GM21723 (cell line): Measurements from ENCODE around the gene TBC1D8B.

Source experiments
- ATAC-seq: cut with Tn5 transposase; IDR thresholded peaks from one replicate; pipeline ENCODE4 v1.9.1; 2021; ENCODE audit warnings: mild to moderate bottlenecking, moderate library complexity; ENCODE audit not compliant: unreplicated experiment

Gene TBC1D8B

GRCh38 chrX:106897259-106897658 lies 94.8 kb downstream of the TBC1D8B start:
- no peak for ATAC-seq

GRCh38 chrX:106898462-106898861 lies 96.0 kb downstream of the TBC1D8B start:
- ATAC-seq = peak; percentile 72

- no peak for ATAC-seq
Measured at GRCh38 chrX:106899276-106899675, 96.8 kb downstream of the TBC1D8B start.

GRCh38 chrX:106899841-106900240 lies 97.4 kb downstream of the TBC1D8B start:
- ATAC-seq = no peak

GRCh38 chrX:106901341-106901740 lies 98.9 kb downstream of the TBC1D8B start:
- ATAC-seq = no peak

- no peak for ATAC-seq
Measured at GRCh38 chrX:106901781-106902219, 99.3 kb downstream of the TBC1D8B start.

- ATAC-seq = no peak
Measured at GRCh38 chrX:106902684-106903083, 100.2 kb downstream of the TBC1D8B start.

- ATAC-seq = no peak
Measured at GRCh38 chrX:106903291-106903824, 100.9 kb downstream of the TBC1D8B start, which contains the start of gene RIPPLY1. RIPPLY1 (minus strand) TSS chrX:106903341; CDS start chrX:106903287, 54 bp downstream.

- ATAC-seq = no peak
Measured at GRCh38 chrX:106903856-106904528, 101.5 kb downstream of the TBC1D8B start.

GRCh38 chrX:106905064-106905708 lies 102.7 kb downstream of the TBC1D8B start:
- ATAC-seq = no peak

GRCh38 chrX:106906361-106906760 lies 103.9 kb downstream of the TBC1D8B start:
- no peak for ATAC-seq

GRCh38 chrX:106912864-106913263 lies 110.4 kb downstream of the TBC1D8B start:
- ATAC-seq = no peak

GRCh38 chrX:106917830-106918500 lies 115.5 kb downstream of the TBC1D8B start:
- ATAC-seq = no peak

GRCh38 chrX:106919932-106920452 lies 117.5 kb downstream of the TBC1D8B start, which contains the start of gene CLDN2:
CLDN2 (plus strand) TSS chrX:106920402; CDS start chrX:106928229, 7,827 bp downstream.
- no peak for ATAC-seq

- ATAC-seq = no peak
Measured at GRCh38 chrX:106921637-106922036, 119.2 kb downstream of the TBC1D8B start.
